Measurements from ENCODE around the gene CLSTN2.
A peak's percentile ranks its signal among the peaks of the same experiment; 100 is the strongest.

Gene CLSTN2

GRCh38 chr3:139935016-139935865, at the start of gene CLSTN2:
Gene CLSTN2 (plus strand): TSS chr3:139935185.
- DNase-seq (ENCODE audit: low read depth in 3 of 3): peak in 1 of 3 experiments; percentile 35

GRCh38 chr3:139887431-139887830, 47.6 kb upstream of the CLSTN2 start:
- DNase-seq (ENCODE audit: low read depth in 3 of 3): no peak

GRCh38 chr3:139888561-139889140, 46.3 kb upstream of the CLSTN2 start:
- DNase-seq (ENCODE audit: low read depth in 3 of 3): no peak

GRCh38 chr3:139893267-139893962, 41.6 kb upstream of the CLSTN2 start:
- DNase-seq (ENCODE audit: low read depth in 3 of 3): no peak

GRCh38 chr3:139893963-139894642, 40.9 kb upstream of the CLSTN2 start:
- DNase-seq (ENCODE audit: low read depth in 3 of 3): no peak

GRCh38 chr3:139894643-139894989, 40.4 kb upstream of the CLSTN2 start:
- DNase-seq (ENCODE audit: low read depth in 3 of 3): no peak

- no peak for DNase-seq (ENCODE audit: low read depth in 3 of 3)
Measured at GRCh38 chr3:139897759-139898158, 37.2 kb upstream of the CLSTN2 start.

GRCh38 chr3:139906418-139906817, 28.6 kb upstream of the CLSTN2 start:
- DNase-seq (ENCODE audit: low read depth in 3 of 3): no peak

GRCh38 chr3:139909811-139910210, 25.2 kb upstream of the CLSTN2 start:
- no peak for DNase-seq (ENCODE audit: low read depth in 3 of 3)

GRCh38 chr3:139916271-139916670, 18.7 kb upstream of the CLSTN2 start:
- no peak for DNase-seq (ENCODE audit: low read depth in 3 of 3)

GRCh38 chr3:139917226-139917785, 17.7 kb upstream of the CLSTN2 start:
- no peak for DNase-seq (ENCODE audit: low read depth in 3 of 3)

- DNase-seq (ENCODE audit: low read depth in 3 of 3): no peak
Measured at GRCh38 chr3:139928708-139929505, 6.1 kb upstream of the CLSTN2 start.

GRCh38 chr3:139930211-139930610, 4.8 kb upstream of the CLSTN2 start:
- DNase-seq (ENCODE audit: low read depth in 3 of 3): no peak

GRCh38 chr3:139933766-139934165, 1.2 kb upstream of the CLSTN2 start:
- no peak for DNase-seq (ENCODE audit: low read depth in 3 of 3)

GRCh38 chr3:139934613-139935015, 371 bp upstream of the CLSTN2 start:
- DNase-seq (ENCODE audit: low read depth in 3 of 3): no peak

GRCh38 chr3:139935866-139936817, 1.2 kb downstream of the CLSTN2 start:
- no peak for DNase-seq (ENCODE audit: low read depth in 3 of 3)

GRCh38 chr3:139937674-139938279, 2.8 kb downstream of the CLSTN2 start:
- no peak for DNase-seq (ENCODE audit: low read depth in 3 of 3)

GRCh38 chr3:139939681-139940190, 4.8 kb downstream of the CLSTN2 start:
- DNase-seq (ENCODE audit: low read depth in 3 of 3): no peak

- no peak for DNase-seq (ENCODE audit: low read depth in 3 of 3)
Measured at GRCh38 chr3:139940622-139941021, 5.6 kb downstream of the CLSTN2 start.

All from stimulated activated CD4-positive, alpha-beta T cell treated with anti-CD3 and anti-CD28 coated beads, TNF-alpha, amount 100 ng/mL, for 24 hours (primary cell).